NCI-H446 (cell line): ENCODE results near the gene GDF7.

Source experiments
- DNase-seq, 2 experiments: peaks; one replicate each; lab custom pipeline; 2025; lab: John Stamatoyannopoulos, UW

The GDF7 gene

GRCh38 chr2:20674309-20674965, 7.5 kb downstream of the GDF7 start:
- no peak for DNase-seq

GRCh38 chr2:20674974-20675679, 8.2 kb downstream of the GDF7 start:
- DNase-seq, result peak; percentile 25 to 28

- DNase-seq, result no peak
Observed at GRCh38 chr2:20675701-20676352, 8.9 kb downstream of the GDF7 start.

- no peak for DNase-seq
Observed at GRCh38 chr2:20676353-20677215, 9.6 kb downstream of the GDF7 start.

GRCh38 chr2:20677301-20678085, 10.5 kb downstream of the GDF7 start:
- DNase-seq, result no peak

GRCh38 chr2:20678086-20678395, 11.1 kb downstream of the GDF7 start:
- DNase-seq, result no peak

GRCh38 chr2:20678780-20679179, 11.8 kb downstream of the GDF7 start:
- DNase-seq, result no peak

- no peak for DNase-seq
Observed at GRCh38 chr2:20680744-20681375, 13.9 kb downstream of the GDF7 start.

- DNase-seq, result no peak
Observed at GRCh38 chr2:20682167-20682920, 15.4 kb downstream of the GDF7 start.

- DNase-seq, result no peak
Observed at GRCh38 chr2:20684581-20685063, 17.7 kb downstream of the GDF7 start.

- no peak for DNase-seq
Observed at GRCh38 chr2:20687260-20687832, 20.4 kb downstream of the GDF7 start.

GRCh38 chr2:20689428-20690264, 22.7 kb downstream of the GDF7 start:
- DNase-seq, result no peak

GRCh38 chr2:20691076-20691734, 24.3 kb downstream of the GDF7 start:
- DNase-seq, result no peak

- DNase-seq, result no peak
Observed at GRCh38 chr2:20692081-20692480, 25.1 kb downstream of the GDF7 start.

- no peak for DNase-seq
Observed at GRCh38 chr2:20693317-20693716, 26.4 kb downstream of the GDF7 start.

- DNase-seq, result no peak
Observed at GRCh38 chr2:20696366-20696765, 29.4 kb downstream of the GDF7 start.

GRCh38 chr2:20697322-20697934, 30.5 kb downstream of the GDF7 start:
- DNase-seq, result no peak
